A549 (cell line): ENCODE results near the gene QRFPR.

Experiments
- BCL3 ChIP-seq: fragments of >200 bp; sonication (Bioruptor Twin); formaldehyde crosslinking; IDR thresholded peaks from 3 replicates; pipeline ENCODE4 v1.6.1; 2016
- BHLHE40 ChIP-seq: IDR thresholded peaks from 2 replicates; pipeline ENCODE4 v1.6.1; 2012; ENCODE audit warnings: low read depth, low read length, inconsistent platforms
- CBX2 ChIP-seq: fragments of 200-600 bp; sonication (generic); IDR thresholded peaks from 2 replicates; pipeline ENCODE4 v1.6.1; 2016; ENCODE audit warnings: low read depth, mild to moderate bottlenecking, borderline replicate concordance
- CHD2 ChIP-seq: fragments of 150-350 bp; IDR thresholded peaks from 2 replicates; pipeline ENCODE4 v1.6.1; 2014; ENCODE audit warnings: low read length; ENCODE audit not compliant: partially characterized antibody
- EP300 ChIP-seq, 2 experiments: fragments of >200 bp; sonication (Bioruptor Twin); formaldehyde crosslinking; IDR thresholded peaks; 2 replicates in 1 of 2; 3 replicates in 1 of 2; pipeline ENCODE4 v1.6.1; 2016 to 2017
- MAX ChIP-seq: IDR thresholded peaks from 2 replicates; pipeline ENCODE4 v1.6.1; 2012
- MYC ChIP-seq: IDR thresholded peaks from 2 replicates; pipeline ENCODE4 v1.6.1; 2012; ENCODE audit warnings: mild to moderate bottlenecking, inconsistent platforms, low read length, improper control_type of control experiment, borderline replicate concordance
- NPAS2 ChIP-seq: fragments of 250-450 bp; sonication (Bioruptor Pico); IDR thresholded peaks from 2 replicates; pipeline ENCODE4 v1.8.0; 2022; ENCODE audit warnings: mild to moderate bottlenecking, moderate library complexity, borderline replicate concordance
- POLR2A ChIP-seq: IDR thresholded peaks from 2 replicates; pipeline ENCODE4 v1.6.1; 2012; ENCODE audit warnings: mild to moderate bottlenecking, low read length
- RAD21 ChIP-seq, 2 experiments: fragments of >200 bp in 1 of 2; sonication (Bioruptor Twin) in 1 of 2; formaldehyde crosslinking in 1 of 2; IDR thresholded peaks in 1 of 2; conservative IDR thresholded peaks in 1 of 2; 2 replicates in 1 of 2; 3 replicates in 1 of 2; pipeline ENCODE4 v1.6.1; 2012 to 2018; ENCODE audit warnings: inconsistent platforms in 1 of 2
- TFCP2L1 ChIP-seq: fragments of 250-450 bp; sonication (Bioruptor Pico); IDR thresholded peaks from 2 replicates; pipeline ENCODE4 v1.5.0; 2021; ENCODE audit warnings: mild to moderate bottlenecking
- USF2 ChIP-seq: fragments of 450-650 bp; IDR thresholded peaks from 2 replicates; pipeline ENCODE4 v1.6.1; 2014; ENCODE audit warnings: antibody characterized with exemption
- TF ChIP-seq, protein P1 (sequence below): fragments of >200 bp; sonication (Bioruptor Twin); formaldehyde crosslinking; IDR thresholded peaks from 3 replicates; pipeline ENCODE4 v1.5.1; 2016
- TF ChIP-seq, protein P2 (sequence below): fragments of 200-600 bp; sonication (generic); IDR thresholded peaks from 2 replicates; pipeline ENCODE4 v1.6.1; 2016; ENCODE audit warnings: antibody characterized with exemption, mild to moderate bottlenecking, moderate library complexity

DNA sequence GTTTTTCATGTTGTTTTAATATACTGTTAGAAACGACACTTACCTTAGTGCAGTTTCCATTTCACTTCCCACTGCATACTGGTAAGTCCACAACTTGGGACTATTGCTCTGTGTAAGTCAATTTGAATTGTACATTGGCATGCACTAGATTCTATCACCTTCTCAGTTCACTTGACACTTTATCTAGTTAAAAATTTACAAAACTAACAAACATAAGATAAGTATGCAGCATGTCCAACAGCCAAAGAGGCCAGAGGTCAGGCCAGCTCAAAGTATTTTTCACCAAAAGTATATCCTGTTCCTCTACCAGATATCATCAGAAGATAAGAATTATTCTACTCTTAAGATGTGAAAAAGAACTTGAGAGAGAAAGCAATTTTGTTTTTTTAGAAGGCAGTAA is 75.9 kb downstream of the QRFPR start:
- TF ChIP-seq, protein P1, sequence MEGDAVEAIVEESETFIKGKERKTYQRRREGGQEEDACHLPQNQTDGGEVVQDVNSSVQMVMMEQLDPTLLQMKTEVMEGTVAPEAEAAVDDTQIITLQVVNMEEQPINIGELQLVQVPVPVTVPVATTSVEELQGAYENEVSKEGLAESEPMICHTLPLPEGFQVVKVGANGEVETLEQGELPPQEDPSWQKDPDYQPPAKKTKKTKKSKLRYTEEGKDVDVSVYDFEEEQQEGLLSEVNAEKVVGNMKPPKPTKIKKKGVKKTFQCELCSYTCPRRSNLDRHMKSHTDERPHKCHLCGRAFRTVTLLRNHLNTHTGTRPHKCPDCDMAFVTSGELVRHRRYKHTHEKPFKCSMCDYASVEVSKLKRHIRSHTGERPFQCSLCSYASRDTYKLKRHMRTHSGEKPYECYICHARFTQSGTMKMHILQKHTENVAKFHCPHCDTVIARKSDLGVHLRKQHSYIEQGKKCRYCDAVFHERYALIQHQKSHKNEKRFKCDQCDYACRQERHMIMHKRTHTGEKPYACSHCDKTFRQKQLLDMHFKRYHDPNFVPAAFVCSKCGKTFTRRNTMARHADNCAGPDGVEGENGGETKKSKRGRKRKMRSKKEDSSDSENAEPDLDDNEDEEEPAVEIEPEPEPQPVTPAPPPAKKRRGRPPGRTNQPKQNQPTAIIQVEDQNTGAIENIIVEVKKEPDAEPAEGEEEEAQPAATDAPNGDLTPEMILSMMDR = no peak
- no peak for TF ChIP-seq BHLHE40
- no peak for TF ChIP-seq RAD21 (conservative IDR thresholded peaks at IDR 0.05 in 1 of 2, IDR thresholded peaks at IDR 0.05 in 1 of 2)
- TF ChIP-seq EP300 (IDR thresholded peaks at IDR 0.05) = no peak
- no peak for TF ChIP-seq MAX
- no peak for TF ChIP-seq POLR2A
- TF ChIP-seq NPAS2 (CRISPR knock-in tag) = no peak
- no peak for TF ChIP-seq TFCP2L1 (CRISPR knock-in tag)
- no peak for TF ChIP-seq USF2
- TF ChIP-seq MYC = no peak
- no peak for TF ChIP-seq CHD2
- TF ChIP-seq CBX2 = no peak
- no peak for TF ChIP-seq BCL3
- TF ChIP-seq, protein P2, sequence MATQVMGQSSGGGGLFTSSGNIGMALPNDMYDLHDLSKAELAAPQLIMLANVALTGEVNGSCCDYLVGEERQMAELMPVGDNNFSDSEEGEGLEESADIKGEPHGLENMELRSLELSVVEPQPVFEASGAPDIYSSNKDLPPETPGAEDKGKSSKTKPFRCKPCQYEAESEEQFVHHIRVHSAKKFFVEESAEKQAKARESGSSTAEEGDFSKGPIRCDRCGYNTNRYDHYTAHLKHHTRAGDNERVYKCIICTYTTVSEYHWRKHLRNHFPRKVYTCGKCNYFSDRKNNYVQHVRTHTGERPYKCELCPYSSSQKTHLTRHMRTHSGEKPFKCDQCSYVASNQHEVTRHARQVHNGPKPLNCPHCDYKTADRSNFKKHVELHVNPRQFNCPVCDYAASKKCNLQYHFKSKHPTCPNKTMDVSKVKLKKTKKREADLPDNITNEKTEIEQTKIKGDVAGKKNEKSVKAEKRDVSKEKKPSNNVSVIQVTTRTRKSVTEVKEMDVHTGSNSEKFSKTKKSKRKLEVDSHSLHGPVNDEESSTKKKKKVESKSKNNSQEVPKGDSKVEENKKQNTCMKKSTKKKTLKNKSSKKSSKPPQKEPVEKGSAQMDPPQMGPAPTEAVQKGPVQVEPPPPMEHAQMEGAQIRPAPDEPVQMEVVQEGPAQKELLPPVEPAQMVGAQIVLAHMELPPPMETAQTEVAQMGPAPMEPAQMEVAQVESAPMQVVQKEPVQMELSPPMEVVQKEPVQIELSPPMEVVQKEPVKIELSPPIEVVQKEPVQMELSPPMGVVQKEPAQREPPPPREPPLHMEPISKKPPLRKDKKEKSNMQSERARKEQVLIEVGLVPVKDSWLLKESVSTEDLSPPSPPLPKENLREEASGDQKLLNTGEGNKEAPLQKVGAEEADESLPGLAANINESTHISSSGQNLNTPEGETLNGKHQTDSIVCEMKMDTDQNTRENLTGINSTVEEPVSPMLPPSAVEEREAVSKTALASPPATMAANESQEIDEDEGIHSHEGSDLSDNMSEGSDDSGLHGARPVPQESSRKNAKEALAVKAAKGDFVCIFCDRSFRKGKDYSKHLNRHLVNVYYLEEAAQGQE = no peak
